Lower leg skin (tissue), 4 donors: Measurements from ENCODE around the gene LMNB1. TPM values are rescaled to one million over a fixed set of nuclear protein-coding genes. Genes with fewer than 3 reads are reported as not detected.
"Not testable (repeated sequence)": the region's sequence is repeated elsewhere in the genome, so short reads cannot be mapped to it uniquely, and the experiment has no call there.

Source experiments
- DNase-seq, 2 donors: peaks; one replicate each; pipeline ENCODE4 v3.0.0-alpha.2; 2019; ENCODE audit warnings: low spot score in 2 of 2
- H3K4me3 ChIP-seq: fragments of 200-600 bp; sonication (generic); 2 replicates; pipeline ENCODE4 v1.5.1; 2017; ENCODE audit warnings: mild to moderate bottlenecking, low read depth; ENCODE audit not compliant: poor library complexity, severe bottlenecking
- CTCF ChIP-seq, 3 donors: fragments of 450-650 bp; IDR thresholded peaks; one replicate each; pipeline ENCODE4 v1.5.1; 2016; ENCODE audit warnings: antibody characterized with exemption in 3 of 3, mild to moderate bottlenecking in 3 of 3, moderate library complexity in 2 of 3
- POLR2A ChIP-seq, 2 donors: fragments of 450-650 bp; IDR thresholded peaks; one replicate each; pipeline ENCODE4 v1.6.1; 2016 to 2017; ENCODE audit warnings: antibody characterized with exemption in 2 of 2, mild to moderate bottlenecking in 1 of 2, moderate library complexity in 1 of 2
- WGBS, 2 donors: methylation state at CpG; one replicate each; pipeline ENCODE4 v1.1.5; 2018; 5-methylcytosine and 5-hydroxymethylcytosine counted together
- intact Hi-C: fragments of 100-400 bp; cut with DNase I; formaldehyde crosslinking; loops from one replicate; pipeline ENCODE4 v1.15.0; 2023; ENCODE audit warnings: low total_unique reads
- total RNA-seq, 4 donors: library from RNA; depleted of rRNA; stranded (reverse); fragments of >200 nt; gene quantifications; one replicate each; pipeline ENCODE4 v1.1.0, GENCODE V29; 2016

Gene LMNB1
- total RNA-seq, result 10 to 100 TPM in 2 of 4 donors, 1 to 10 TPM in 2; 9.2 to 20.7 (median 9.9) TPM

GRCh38 chr5:126776499-126777256, at the start of gene LMNB1:
Gene LMNB1, plus strand, starts transcription at chr5:126777136. Its CDS starts 373 bp downstream, at chr5:126777509.
- 0 to 1% methylated on average over 32 to 38 of the region's 74 CpGs for WGBS, 2 donors
- DNase-seq, result peak; percentile 91 to 99
- TF ChIP-seq POLR2A (IDR thresholded peaks at IDR 0.05), result no peak
- no peak for TF ChIP-seq CTCF (IDR thresholded peaks at IDR 0.05)
- H3K4me3 ChIP-seq, result peak within 1 kb of the TSS; percentile 75
- intact Hi-C loops, result no loop called here

DNA sequence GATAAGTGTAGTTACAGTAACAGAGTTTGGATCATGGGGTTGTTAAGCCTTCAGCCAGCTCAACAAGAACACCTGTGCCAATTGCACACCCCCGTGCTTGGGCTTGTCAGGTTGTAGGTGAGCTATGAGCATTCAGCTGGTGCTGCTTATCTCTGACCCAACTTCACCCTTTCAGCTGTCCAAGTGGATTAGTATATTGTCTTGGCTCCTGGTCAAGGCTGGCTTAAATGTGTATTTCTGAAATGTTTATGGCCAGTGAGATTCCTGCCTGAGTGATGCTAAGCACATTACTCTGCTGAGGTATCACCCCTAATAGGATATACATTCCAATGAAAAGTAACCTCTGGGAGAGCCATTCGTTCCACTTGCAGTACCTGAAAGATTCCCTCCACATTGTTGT, 44.2 kb upstream of the LMNB1 start:
- H3K4me3 ChIP-seq, result no peak overlapping the region
- 20 to 29% methylated on average over 2 of the region's 2 CpGs for WGBS, 2 donors
- intact Hi-C loops, result no loop called here
- DNase-seq, result no peak
- TF ChIP-seq CTCF (IDR thresholded peaks at IDR 0.05) (no peak), POLR2A (IDR thresholded peaks at IDR 0.05) (no peak)

GRCh38 chr5:126734573-126734972, 42.4 kb upstream of the LMNB1 start:
- WGBS, 2 donors, result 95 to 96% methylated on average over 18 of the region's 18 CpGs
- intact Hi-C loops, DNase-seq, H3K4me3 ChIP-seq: not testable (repeated sequence)

DNA sequence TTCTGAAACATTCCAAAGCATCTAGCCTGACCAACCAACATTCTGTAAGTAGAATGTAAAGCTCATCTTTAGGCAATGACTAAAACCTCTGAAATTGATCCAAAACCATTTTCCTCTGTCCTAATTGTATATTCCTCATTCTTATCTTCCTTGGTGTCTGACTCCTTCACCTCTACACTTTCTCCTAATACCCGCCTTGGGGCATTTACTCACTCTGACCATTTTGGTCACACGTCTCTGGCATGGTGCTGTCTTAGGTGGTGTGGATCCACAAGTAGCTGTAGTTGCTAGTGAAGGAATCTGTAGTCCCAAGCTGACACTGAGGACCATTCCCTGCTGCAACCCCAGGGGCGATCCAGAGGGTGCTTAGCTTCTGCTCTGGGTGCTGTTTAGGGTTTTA, 40.8 kb upstream of the LMNB1 start:
- 73 to 79% methylated on average over 3 of the region's 3 CpGs for WGBS, 2 donors
- no peak for DNase-seq
- TF ChIP-seq CTCF (IDR thresholded peaks at IDR 0.05) (no peak), POLR2A (IDR thresholded peaks at IDR 0.05) (no peak)
- no peak overlapping the region for H3K4me3 ChIP-seq
- intact Hi-C loops, result no loop called here

GRCh38 chr5:126741361-126741760, 35.6 kb upstream of the LMNB1 start:
- no peak overlapping the region for H3K4me3 ChIP-seq
- no peak for TF ChIP-seq POLR2A (IDR thresholded peaks at IDR 0.05)
- TF ChIP-seq CTCF (IDR thresholded peaks at IDR 0.05), result no peak
- no peak for DNase-seq
- intact Hi-C loops, result no loop called here
- 89 to 91% methylated on average over 9 of the region's 9 CpGs for WGBS, 2 donors

DNA sequence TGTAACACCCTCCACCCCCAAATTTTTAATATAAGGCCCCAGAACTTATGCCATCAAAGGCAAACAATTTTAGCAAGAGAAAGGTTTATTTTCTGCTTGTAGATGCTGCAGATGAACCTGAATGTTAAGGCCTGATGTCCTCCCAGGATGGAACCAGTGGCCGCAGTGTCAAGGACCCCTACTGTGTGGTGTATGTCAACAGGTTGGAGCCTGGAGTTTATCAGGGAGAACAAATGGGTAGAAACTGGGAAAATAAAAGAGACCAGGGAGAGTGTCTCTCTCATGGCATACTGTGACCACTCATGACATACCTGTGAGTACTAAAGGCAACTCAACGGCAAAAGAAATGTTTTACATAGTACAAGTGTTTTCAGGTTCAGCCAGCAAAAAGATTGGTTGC, 34.5 kb upstream of the LMNB1 start:
- intact Hi-C loops, result no loop called here
- WGBS, 2 donors, result 86 to 90% methylated on average over 2 of the region's 2 CpGs
- no peak overlapping the region for H3K4me3 ChIP-seq
- TF ChIP-seq CTCF (IDR thresholded peaks at IDR 0.05) (no peak), POLR2A (IDR thresholded peaks at IDR 0.05) (no peak)
- DNase-seq, result peak in 1 of 2 donors; percentile 14
